ENCODE data around the gene RCSD1. TPM values are rescaled to one million over a fixed set of nuclear protein-coding genes. Genes with fewer than 3 reads are reported as not detected.

RCSD1 gene
- total and polyA plus RNA-seq, 2 of the 13 experiments (the other 11 are each of a cell fraction or from before 2014, with no cell fraction given) = not detected

- TF ChIP-seq ARID2 (CRISPR knock-in tag; IDR thresholded peaks at IDR 0.05; ENCODE audit: borderline replicate concordance) (no peak), NPAS2 (CRISPR knock-in tag; IDR thresholded peaks at IDR 0.05; ENCODE audit: borderline replicate concordance) (no peak)
- no TSS peak for BruUV-seq (replicated peaks)
Observed at GRCh38 chr1:167659450-167659849, 29.4 kb downstream of the RCSD1 start.

GRCh38 chr1:167659881-167660280, 29.8 kb downstream of the RCSD1 start:
- Histone ChIP-seq H3K79me2 (ENCODE audit: insufficient read depth, low read length) (no peaks in the 10 kb centered on the region), H2AFZ (ENCODE audit: low read length) (no peak overlapping the region), H3K9ac (ENCODE audit: insufficient read depth, low read depth, low read length) (no peak overlapping the region), H3K27me3 (ENCODE audit: control insufficient read depth in 1 of 2, insufficient read depth in 2 of 2, low read length in 2 of 2) (peaks cover 0 to 10% of the 10 kb centered on the region in 2 experiments; a peak in 2 of 5 replicates), H3K4me2 (ENCODE audit: low read depth, low read length) (no peak overlapping the region), H3K27ac (ENCODE audit: extremely low read length, insufficient read depth, low read length) (no peak overlapping the region), H3K4me1 (ENCODE audit: insufficient read depth, low read length) (no peaks in the 10 kb centered on the region), H4K20me1 (ENCODE audit: insufficient read depth, low read length) (no peaks in the 10 kb centered on the region), H3K36me3 (replicated peaks in 1 of 2; ENCODE audit: control insufficient read depth in 1 of 2, insufficient read depth in 2 of 2, low read length in 2 of 2) (no peaks in the 10 kb centered on the region), H3K4me3 (replicated peaks in 1 of 3; ENCODE audit: insufficient read depth in 1 of 3, low read depth in 2 of 3, low read length in 3 of 3) (no peak overlapping the region), H3K9me3 (ENCODE audit: low read length) (no peaks in the 10 kb centered on the region)
- POLR2A ChIA-PET = no interaction called here
- no peak for FAIRE-seq
- no peak for ATAC-seq
- DNase-seq (ENCODE audit: low spot score) = no peak
- intact Hi-C loops (cut with micrococcal nuclease; ENCODE audit: unreplicated experiment) (no loop called here), in situ Hi-C loops (cut with HindIII; ENCODE audit: extremely low pct_ligation_motif_present, low pct_unique_long_range_greater_than_20kb) (no loop called here)
- no peak for TF ChIP-seq MTA3 (CRISPR knock-in tag; IDR thresholded peaks at IDR 0.05)
- TF ChIP-seq WIZ (CRISPR knock-in tag; IDR thresholded peaks at IDR 0.05) = no peak
- no peak for TF ChIP-seq NBN (conservative IDR thresholded peaks at IDR 0.05)
- TF ChIP-seq POLR2A (IDR thresholded peaks at IDR 0.05; ENCODE audit: insufficient read depth in 1 of 2, low read depth in 2 of 2, low read length in 2 of 2) = no peak
- no peak for TF ChIP-seq PLSCR1 (CRISPR knock-in tag; IDR thresholded peaks at IDR 0.05; ENCODE audit: borderline replicate concordance)
- no peak for TF ChIP-seq AFF4 (CRISPR knock-in tag; IDR thresholded peaks at IDR 0.05)
- 40% methylated on average over 6 of the region's 6 CpGs for WGBS (ENCODE audit: low lambda C conversion rate)
- BruUV-seq (replicated peaks) = no TSS peak
- CTCF ChIA-PET (ENCODE audit: low intra/inter-chr PET ratio, low total read pairs) = no interaction called here

More at GRCh38 chr1:167659450-167659849, 29.4 kb downstream of the RCSD1 start:
- ATAC-seq = no peak
- intact Hi-C loops (cut with micrococcal nuclease; ENCODE audit: unreplicated experiment) = no loop called here
- Histone ChIP-seq H3K9me3 (ENCODE audit: low read length) (no peaks in the 10 kb centered on the region), H3K4me3 (replicated peaks in 1 of 3; ENCODE audit: insufficient read depth in 1 of 3, low read depth in 2 of 3, low read length in 3 of 3) (no peak overlapping the region), H3K36me3 (replicated peaks in 1 of 2; ENCODE audit: control insufficient read depth in 1 of 2, insufficient read depth in 2 of 2, low read length in 2 of 2) (no peaks in the 10 kb centered on the region), H2AFZ (ENCODE audit: low read length) (no peak overlapping the region), H4K20me1 (ENCODE audit: insufficient read depth, low read length) (no peaks in the 10 kb centered on the region), H3K4me1 (ENCODE audit: insufficient read depth, low read length) (no peaks in the 10 kb centered on the region), H3K9ac (ENCODE audit: insufficient read depth, low read depth, low read length) (no peak overlapping the region), H3K27me3 (ENCODE audit: control insufficient read depth in 1 of 2, insufficient read depth in 2 of 2, low read length in 2 of 2) (peaks cover 0 to 13% of the 10 kb centered on the region in 2 experiments; a peak in 2 of 5 replicates), H3K4me2 (ENCODE audit: low read depth, low read length) (no peak overlapping the region), H3K27ac (ENCODE audit: extremely low read length, insufficient read depth, low read length) (no peak overlapping the region), H3K79me2 (ENCODE audit: insufficient read depth, low read length) (no peaks in the 10 kb centered on the region)
- FAIRE-seq = no peak
- in situ Hi-C loops (cut with HindIII; ENCODE audit: extremely low pct_ligation_motif_present, low pct_unique_long_range_greater_than_20kb) = no loop called here
- POLR2A ChIA-PET = no interaction called here
- CTCF ChIA-PET (ENCODE audit: low intra/inter-chr PET ratio, low total read pairs) = no interaction called here
- no peak for DNase-seq (ENCODE audit: low spot score)
- WGBS (ENCODE audit: low lambda C conversion rate) = 3% methylated on average over 3 of the region's 3 CpGs
